Stomach (tissue), 9 donors: ENCODE data around the gene SCARF1. TPM values are rescaled to one million over a fixed set of nuclear protein-coding genes. Genes with fewer than 3 reads are reported as not detected.
A peak's percentile ranks its signal among the peaks of the same experiment; 100 is the strongest.

Experiments
- DNase-seq, 2 donors: peaks; one replicate each; pipeline versions ENCODE4 v3.0.0 to v3.0.0-alpha.2; 2013 to 2019
- H3K27ac ChIP-seq, 5 donors: fragments of 200-600 bp in 4 of 5; sonication (generic) in 4 of 5; one replicate each; pipeline ENCODE4 v1.5.1; 2013 to 2019; ENCODE audit warnings: mild to moderate bottlenecking in 1 of 5, moderate library complexity in 1 of 5
- H3K27me3 ChIP-seq, 3 donors: fragments of 200-600 bp; sonication (generic); one replicate each; pipeline ENCODE4 v1.5.1; 2017 to 2019; ENCODE audit warnings: mixed run types in 1 of 3
- H3K36me3 ChIP-seq, 4 donors: fragments of 200-600 bp; sonication (generic); 1 replicate in 3 of 4; 2 replicates in 1 of 4; pipeline ENCODE4 v1.5.1; 2016 to 2019
- H3K4me1 ChIP-seq, 4 donors: fragments of 200-600 bp; sonication (generic); one replicate each; pipeline ENCODE4 v1.5.1; 2016 to 2019
- H3K4me3 ChIP-seq, 4 donors: fragments of 200-600 bp; sonication (generic) in 3 of 4; one replicate each; pipeline ENCODE4 v1.5.1; 2016 to 2019; ENCODE audit warnings: mild to moderate bottlenecking in 1 of 4
- H3K9me3 ChIP-seq, 4 donors: fragments of 200-600 bp; sonication (generic); one replicate each; pipeline ENCODE4 v1.5.1; 2016 to 2019
- CTCF ChIP-seq, 7 experiments: fragments of 450-650 bp in 4 of 7; fragments of 200-600 bp in 3 of 7; sonication (generic) in 3 of 7; IDR thresholded peaks; one replicate each; pipeline ENCODE4 v1.5.1; 2016 to 2019; ENCODE audit warnings: antibody characterized with exemption in 7 of 7, control low read depth in 2 of 7, mild to moderate bottlenecking in 1 of 7
- EP300 ChIP-seq: sonication (generic); formaldehyde crosslinking; IDR thresholded peaks from one replicate; pipeline ENCODE4 v1.6.1; 2017; ENCODE audit warnings: antibody characterized with exemption
- POLR2A ChIP-seq, 4 donors: fragments of 450-650 bp; IDR thresholded peaks; one replicate each; pipeline ENCODE4 v1.6.1; 2016; ENCODE audit warnings: antibody characterized with exemption in 4 of 4, control low read depth in 2 of 4, mild to moderate bottlenecking in 1 of 4, moderate library complexity in 1 of 4
- POLR2AphosphoS5 ChIP-seq, 3 donors: sonication (generic); formaldehyde crosslinking; IDR thresholded peaks; one replicate each; pipeline ENCODE4 v1.6.1; 2016; ENCODE audit warnings: antibody characterized with exemption in 3 of 3
- WGBS, 5 donors: extraction: QIAGEN DNeasy Blood & Tissue Kit in 3 of 5; methylation state at CpG; one replicate each; pipeline versions ENCODE4 v1.1.5 to v1.1.7; 2013 to 2018; 5-methylcytosine and 5-hydroxymethylcytosine counted together
- intact Hi-C: fragments of 100-400 bp; cut with DNase I; formaldehyde crosslinking; loops from one replicate; pipeline ENCODE4 v1.15.1; 2023; ENCODE audit warnings: low total_unique reads
- polyA plus RNA-seq, 3 donors: library from polyadenylated mRNA; stranded (reverse); fragments of 200-250 nt; gene quantifications; one replicate each; pipeline ENCODE4 v1.2.3, GENCODE V29; 2013
- total RNA-seq, 5 donors: library from RNA; depleted of rRNA; stranded (reverse); fragments of >200 nt; gene quantifications; one replicate each; pipeline versions ENCODE4 v1.1.0 to v1.2.3, GENCODE V29; 2014 to 2016
- donor health status: healthy with polysubstance abuse.
- donor health status: Bipolar disorder and iron deficiency.
- donor health status: healthy.

Gene SCARF1
- total and polyA plus RNA-seq, 8 donors: 1.4 to 119 (median 5.6) TPM

DNA sequence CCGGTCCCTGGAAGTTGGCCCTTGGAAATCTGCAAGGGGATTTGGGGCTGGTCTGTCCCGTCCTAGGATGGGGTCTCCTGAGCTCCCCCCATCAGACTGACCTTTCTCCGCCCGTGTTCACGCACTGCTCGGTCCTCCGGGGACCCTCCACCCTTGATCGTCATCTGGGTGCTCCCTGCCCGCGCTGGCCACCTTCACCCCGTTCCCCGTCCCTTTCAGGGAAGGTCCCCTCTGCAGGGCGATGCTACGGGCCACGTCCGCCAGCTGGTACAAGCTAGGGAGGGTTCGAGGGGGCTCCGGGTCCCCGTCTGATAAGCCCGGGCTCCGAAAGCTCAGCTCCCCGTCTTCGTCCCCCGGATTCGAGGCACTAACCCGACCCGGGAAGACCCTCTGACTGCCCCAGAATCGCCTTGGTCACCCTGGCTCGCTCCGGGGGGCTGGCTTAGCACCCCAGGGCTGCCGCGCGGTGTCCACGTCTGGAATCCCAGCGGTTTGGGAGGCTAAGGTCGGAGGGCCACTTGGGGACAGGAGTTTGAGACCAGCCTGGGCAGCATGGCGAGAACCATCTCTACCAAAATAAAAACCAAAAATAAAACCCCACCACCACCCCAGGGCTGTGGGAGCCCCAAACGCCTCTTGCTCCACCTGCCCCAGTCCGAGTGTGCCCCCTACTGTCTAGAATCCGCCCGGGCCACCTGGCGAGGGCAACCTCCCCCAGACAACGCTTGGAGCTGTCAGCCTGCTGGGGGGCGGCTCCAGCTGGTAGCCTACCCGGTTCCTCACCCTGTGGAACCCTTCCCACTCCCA, 15.8 kb downstream of the SCARF1 start:
- H3K4me3 ChIP-seq: peak overlapping the region; percentile 62 to 93 (median 76)
- H3K36me3 ChIP-seq: peaks cover 0 to 5% (median 4%) of the 10 kb centered on the region in 4 donors
- WGBS, 5 donors: 2 to 6% (median 3%) methylated on average over 15 to 45 of the region's 45 CpGs
- H3K27me3 ChIP-seq: no peaks in the 10 kb centered on the region
- TF ChIP-seq EP300: no peak
- TF ChIP-seq CTCF (IDR thresholded peaks at IDR 0.05): peak in 5 of 7 experiments; percentile 56 to 89 (median 66)
- TF ChIP-seq POLR2A (IDR thresholded peaks at IDR 0.05): no peak
- peak in 1 of 3 donors; percentile 23 for TF ChIP-seq POLR2AphosphoS5 (IDR thresholded peaks at IDR 0.05)
- H3K4me1 ChIP-seq: peaks cover 31 to 47% (median 46%) of the 10 kb centered on the region in 4 donors
- H3K9me3 ChIP-seq: no peaks in the 10 kb centered on the region
- H3K27ac ChIP-seq: peak overlapping the region; percentile 90 to 95 (median 92)
- DNase-seq: peak; percentile 83 to 84
- intact Hi-C loops: loop anchor here (5.0 kb wide), 1 partner anchor 57 kb away; no protein-coding TSS in a partner anchor

DNA sequence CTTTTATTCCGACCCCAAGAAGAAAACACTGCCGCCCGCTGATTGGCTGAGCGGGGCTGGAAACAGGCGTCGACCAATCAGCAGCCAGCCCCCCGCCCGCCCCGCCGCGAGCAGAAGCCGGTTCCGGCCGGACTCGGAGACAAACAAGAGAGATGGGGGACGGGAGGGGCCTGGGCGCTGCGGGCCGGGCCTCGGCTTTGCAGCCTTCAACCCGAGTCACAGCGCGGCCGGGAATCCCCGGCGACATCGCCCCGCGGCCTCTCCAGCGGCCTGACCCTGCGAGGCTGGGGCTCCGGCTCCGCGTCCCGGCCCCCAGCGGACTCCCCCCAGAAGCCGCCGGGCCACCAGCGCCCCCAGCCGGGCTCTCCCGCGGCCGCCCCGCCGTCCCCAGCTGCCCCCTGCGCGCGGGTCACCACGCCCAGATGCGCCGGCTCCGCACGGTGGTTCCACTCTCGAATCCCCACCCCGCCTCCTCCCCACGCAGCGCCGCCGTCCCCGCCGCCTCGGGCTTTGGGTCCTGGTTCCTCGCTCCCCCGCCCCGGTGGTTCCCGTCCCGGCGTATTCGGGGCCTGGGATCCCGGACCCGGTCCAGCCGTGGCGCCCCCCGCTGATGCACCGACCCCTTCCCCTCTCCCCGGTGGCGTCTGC, 16.6 kb downstream of the SCARF1 start:
- no peaks in the 10 kb centered on the region for H3K27me3 ChIP-seq
- WGBS, 5 donors: 0 to 1% (median 0%) methylated on average over 19 to 76 of the region's 77 CpGs
- peaks cover 31 to 51% (median 47%) of the 10 kb centered on the region in 4 donors for H3K4me1 ChIP-seq
- peak overlapping the region; percentile 90 to 95 (median 92) for H3K27ac ChIP-seq
- peak overlapping the region; percentile 62 to 93 (median 76) for H3K4me3 ChIP-seq
- intact Hi-C loops: no loop called here
- H3K9me3 ChIP-seq: no peaks in the 10 kb centered on the region
- DNase-seq: peak; percentile 95 to 98
- H3K36me3 ChIP-seq: peaks cover 0 to 10% (median 4%) of the 10 kb centered on the region in 4 donors
- TF ChIP-seq POLR2AphosphoS5 (IDR thresholded peaks at IDR 0.05) (peak in 2 of 3 donors; percentile 8 to 45), POLR2A (IDR thresholded peaks at IDR 0.05) (no peak), CTCF (IDR thresholded peaks at IDR 0.05) (peak in 4 of 7 experiments; percentile 7 to 60 (median 26)), EP300 (no peak)

DNA sequence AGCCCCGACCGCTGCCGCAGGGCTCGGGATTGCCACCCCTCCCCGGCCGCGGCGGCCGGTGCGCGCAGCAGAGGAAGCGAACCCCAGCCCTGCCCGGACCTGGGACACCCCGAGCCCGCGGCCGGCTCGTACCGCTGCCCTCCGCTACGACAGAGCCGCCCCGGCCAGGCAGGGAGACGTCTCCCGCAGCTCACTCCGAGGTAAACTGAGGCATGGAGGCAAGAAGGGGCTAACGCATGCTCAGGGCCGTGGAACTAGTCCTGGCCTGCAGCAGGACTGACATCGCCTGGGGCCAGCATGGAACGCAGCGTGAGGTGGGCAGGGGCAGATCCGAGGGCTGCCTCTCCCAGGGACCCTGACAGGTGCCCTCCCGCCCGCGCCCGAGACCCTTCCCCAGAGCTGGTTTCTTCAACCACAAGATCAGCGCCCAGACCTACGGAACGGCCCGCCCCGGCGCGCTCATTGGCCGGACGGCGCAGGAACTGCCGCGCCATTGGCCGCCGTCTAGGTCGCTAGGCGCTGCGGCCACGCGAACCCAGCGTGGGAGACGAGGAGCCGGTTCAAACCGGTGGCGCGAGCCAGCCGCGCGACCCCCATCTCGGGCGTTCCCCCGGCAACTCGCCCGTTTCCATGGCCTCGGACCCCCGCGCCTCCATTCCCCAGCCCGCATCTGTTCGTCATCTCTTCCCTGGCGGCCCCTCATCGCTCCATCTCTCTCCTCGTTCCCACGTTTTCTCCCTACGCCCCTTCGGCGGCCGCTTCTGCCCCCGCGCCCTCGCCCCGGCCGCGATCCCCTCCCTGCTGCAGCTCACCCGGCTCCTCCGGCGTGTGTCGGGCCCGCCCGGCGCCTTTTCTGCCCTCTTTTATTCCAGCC, 17.3 kb downstream of the SCARF1 start, which contains the start of gene SLC43A2:
Gene SLC43A2 (minus strand): TSS at position 853 of the 874 bp plus-strand sequence. CDS start 960 bp downstream, outside the sequence.
- Histone ChIP-seq H3K27ac (peak within 1 kb of the TSS; percentile 90 to 95 (median 92)), H3K4me1 (peaks cover 31 to 51% (median 47%) of the 10 kb centered on the region in 4 donors), H3K36me3 (peaks cover 0 to 12% (median 4%) of the 10 kb centered on the region in 4 donors), H3K4me3 (peak within 1 kb of the TSS; percentile 62 to 93 (median 76)), H3K27me3 (no peaks in the 10 kb centered on the region), H3K9me3 (no peaks in the 10 kb centered on the region)
- intact Hi-C loops: no loop called here
- 0 to 1% (median 1%) methylated on average over 38 to 95 of the region's 95 CpGs for WGBS, 5 donors
- DNase-seq: peak; percentile 84 to 96
- peak in 1 of 3 donors; percentile 36 for TF ChIP-seq POLR2AphosphoS5 (IDR thresholded peaks at IDR 0.05)
- no peak for TF ChIP-seq EP300

DNA sequence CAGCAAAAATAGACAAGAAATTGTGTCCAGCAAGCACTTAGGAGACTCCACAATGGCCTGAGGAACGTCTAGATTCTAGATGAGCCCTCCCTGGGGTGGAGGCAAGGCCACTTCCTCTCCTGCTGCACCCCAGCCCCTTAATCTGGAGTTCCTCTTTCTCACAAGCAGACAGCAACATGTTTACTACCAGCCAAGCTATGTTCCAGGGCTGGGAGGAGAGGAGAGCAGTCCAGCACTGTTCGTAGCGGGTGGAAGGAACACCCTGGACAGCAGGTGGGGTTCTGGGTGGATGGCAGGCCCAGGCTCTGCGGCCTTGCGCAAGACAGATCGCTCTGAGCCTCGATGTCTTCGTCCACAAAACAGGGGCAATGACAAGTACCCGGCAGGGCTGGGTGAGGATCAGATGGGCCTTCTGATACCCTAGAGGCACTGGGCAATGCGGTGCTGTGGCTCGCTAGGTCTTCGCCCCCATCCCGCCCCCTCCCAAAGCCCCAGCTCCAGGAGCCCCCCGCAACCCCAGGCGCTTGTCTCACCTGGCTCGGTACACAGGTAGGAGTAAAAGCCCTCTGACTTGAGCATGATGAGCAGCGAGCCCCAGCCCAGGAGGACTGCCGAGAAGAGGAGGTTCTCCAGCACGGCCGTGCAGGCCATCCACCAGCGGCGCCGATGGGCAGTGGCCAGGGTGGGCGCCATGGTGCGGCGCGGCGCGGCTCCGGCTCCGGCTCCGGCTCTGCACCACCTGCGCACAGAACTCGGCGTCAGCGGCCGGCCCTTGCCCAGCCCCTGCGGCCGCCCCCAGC, 18.1 kb downstream of the SCARF1 start:
- TF ChIP-seq CTCF (IDR thresholded peaks at IDR 0.05) (no peak), POLR2AphosphoS5 (IDR thresholded peaks at IDR 0.05) (peak in 2 of 3 donors; percentile 39 to 62)
- Histone ChIP-seq H3K27me3 (no peaks in the 10 kb centered on the region), H3K4me1 (peaks cover 31 to 51% (median 47%) of the 10 kb centered on the region in 4 donors), H3K36me3 (peaks cover 0 to 16% (median 8%) of the 10 kb centered on the region in 4 donors), H3K4me3 (peak overlapping the region; percentile 62 to 93 (median 76)), H3K27ac (peak overlapping the region; percentile 90 to 95 (median 92)), H3K9me3 (no peaks in the 10 kb centered on the region)
- intact Hi-C loops: no loop called here
- DNase-seq: peak in 1 of 2 donors; percentile 54
- WGBS, 5 donors: 19 to 54% (median 29%) methylated on average over 9 to 39 of the region's 39 CpGs
